GM19240 (cell line): ENCODE results near the gene PIGQ.
"Not testable (repeated sequence)": the region's sequence is repeated elsewhere in the genome, so short reads cannot be mapped to it uniquely, and the experiment has no call there.

Experiments used
- DNase-seq: peaks from one replicate; pipeline ENCODE4 v3.0.0; 2011; ENCODE audit warnings: low spot score; ENCODE audit not compliant: insufficient read length

The PIGQ gene

GRCh38 chr16:585351-585750 is 15.6 kb downstream of the PIGQ start:
- DNase-seq = no peak

- DNase-seq = no peak
Observed at GRCh38 chr16:586047-586644, 16.4 kb downstream of the PIGQ start.

- DNase-seq = no peak
Observed at GRCh38 chr16:586645-587590, 17.1 kb downstream of the PIGQ start.

- DNase-seq = no peak
Observed at GRCh38 chr16:588639-588888, 18.8 kb downstream of the PIGQ start.

DNA sequence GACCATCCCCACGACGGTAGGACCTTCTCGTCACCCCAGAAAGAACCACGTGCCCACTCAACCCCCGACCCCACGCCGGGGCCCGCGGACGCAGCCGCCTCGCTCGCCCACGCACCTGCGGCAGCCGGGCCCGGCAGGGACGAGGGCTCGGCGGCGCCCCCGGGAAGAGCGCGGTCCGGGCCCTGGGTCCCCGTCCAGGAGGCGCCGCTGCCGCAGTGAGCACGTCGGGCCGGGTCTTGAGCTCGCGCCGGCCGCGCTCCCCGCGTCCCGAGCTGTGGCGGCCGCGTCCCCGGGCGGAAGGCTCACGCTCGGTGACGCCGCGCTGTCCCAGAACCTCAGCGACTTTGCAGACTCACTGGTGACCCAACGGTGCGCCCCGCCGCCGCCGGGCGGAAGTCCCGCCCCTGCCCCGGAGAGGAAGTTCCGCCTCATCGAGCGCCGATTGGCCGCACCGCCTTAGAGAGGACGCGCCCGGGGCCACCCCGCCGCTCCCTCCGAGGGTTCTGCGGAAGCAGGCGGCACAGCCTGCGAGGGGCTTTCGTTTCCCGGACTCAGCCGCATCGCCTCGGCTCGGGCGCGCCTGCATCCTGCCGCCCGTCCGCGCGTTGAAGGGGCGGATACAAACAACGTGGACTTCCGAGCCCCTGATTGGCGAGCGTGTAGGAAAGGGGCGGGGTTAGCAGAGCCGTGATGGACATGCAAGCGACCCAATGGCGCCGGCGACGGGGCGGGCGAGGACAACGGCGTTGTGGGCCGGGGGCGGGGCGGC is 19.3 kb downstream of the PIGQ start:
- peak; percentile 83 for DNase-seq

DNA sequence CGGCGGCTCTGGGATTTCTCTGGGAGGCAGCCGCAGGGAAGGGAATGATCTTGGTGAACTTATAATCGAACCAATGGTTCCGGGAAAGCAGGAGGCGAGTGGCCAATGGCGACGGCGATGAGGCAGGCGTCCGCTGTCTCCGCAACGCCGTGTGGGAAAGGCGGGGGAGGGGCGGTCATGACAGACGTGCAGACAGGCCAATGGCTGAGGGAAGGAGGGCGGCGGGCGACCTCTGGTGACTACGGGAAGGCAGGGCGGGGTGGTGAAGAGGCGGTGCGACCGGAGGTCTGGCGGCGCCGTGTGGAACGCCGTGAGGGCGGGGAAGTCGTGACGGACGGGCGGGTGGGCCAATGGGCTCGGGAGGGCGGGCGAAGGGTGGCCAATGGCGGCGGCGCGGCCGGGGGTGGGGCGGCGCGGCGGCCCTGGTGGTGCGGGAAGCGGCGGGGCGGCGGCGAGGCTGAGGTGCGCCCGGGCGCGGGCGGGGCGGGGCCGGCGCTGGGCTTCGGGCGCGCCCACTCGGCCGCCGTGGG is 20.0 kb downstream of the PIGQ start, which contains the start of gene RAB40C:
RAB40C (plus strand) TSS at position 409 of the 530 bp plus-strand sequence. CDS start 226 bp downstream, outside the sequence.
- DNase-seq = peak; percentile 99

- no peak for DNase-seq
Observed at GRCh38 chr16:590188-590814, 20.5 kb downstream of the PIGQ start.

DNA sequence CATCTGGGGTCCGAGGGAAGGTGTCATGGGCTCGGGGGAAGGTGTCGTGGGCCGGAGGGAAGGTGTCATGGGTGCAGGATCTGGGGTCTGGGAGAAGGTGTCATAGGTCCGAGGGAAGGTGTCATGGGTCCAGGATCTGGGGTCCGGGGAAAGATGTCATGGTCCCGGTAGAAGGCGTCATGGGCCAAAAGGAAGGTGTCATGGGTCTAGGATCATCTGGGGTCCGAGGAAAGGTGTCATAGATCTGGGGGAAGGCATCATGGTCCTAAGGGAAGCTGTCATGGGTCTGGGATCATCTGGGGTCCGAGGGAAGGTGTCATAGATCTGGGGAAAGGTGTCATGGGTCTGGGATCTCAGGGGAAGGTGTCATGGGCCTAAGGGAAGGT is 21.0 kb downstream of the PIGQ start:
- no peak for DNase-seq

DNA sequence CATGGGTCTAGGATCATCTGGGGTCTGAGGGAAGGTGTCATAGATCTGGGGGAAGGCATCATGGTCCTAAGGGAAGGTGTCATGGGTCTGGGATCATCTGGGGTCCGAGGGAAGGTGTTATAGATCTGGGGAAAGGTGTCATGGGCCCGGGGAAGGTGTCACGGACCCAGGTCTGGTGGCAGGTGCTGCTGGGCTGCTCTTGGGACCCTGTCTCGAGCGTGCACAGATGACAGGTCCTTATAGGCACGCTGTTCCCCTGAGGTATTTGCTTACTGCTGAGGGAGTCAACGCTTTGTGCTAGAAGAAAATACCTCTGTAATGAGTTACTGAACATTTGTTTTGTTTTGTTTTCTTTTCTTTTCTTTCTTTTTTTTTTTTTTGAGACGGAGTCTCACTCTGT is 21.5 kb downstream of the PIGQ start:
- DNase-seq = no peak

DNA sequence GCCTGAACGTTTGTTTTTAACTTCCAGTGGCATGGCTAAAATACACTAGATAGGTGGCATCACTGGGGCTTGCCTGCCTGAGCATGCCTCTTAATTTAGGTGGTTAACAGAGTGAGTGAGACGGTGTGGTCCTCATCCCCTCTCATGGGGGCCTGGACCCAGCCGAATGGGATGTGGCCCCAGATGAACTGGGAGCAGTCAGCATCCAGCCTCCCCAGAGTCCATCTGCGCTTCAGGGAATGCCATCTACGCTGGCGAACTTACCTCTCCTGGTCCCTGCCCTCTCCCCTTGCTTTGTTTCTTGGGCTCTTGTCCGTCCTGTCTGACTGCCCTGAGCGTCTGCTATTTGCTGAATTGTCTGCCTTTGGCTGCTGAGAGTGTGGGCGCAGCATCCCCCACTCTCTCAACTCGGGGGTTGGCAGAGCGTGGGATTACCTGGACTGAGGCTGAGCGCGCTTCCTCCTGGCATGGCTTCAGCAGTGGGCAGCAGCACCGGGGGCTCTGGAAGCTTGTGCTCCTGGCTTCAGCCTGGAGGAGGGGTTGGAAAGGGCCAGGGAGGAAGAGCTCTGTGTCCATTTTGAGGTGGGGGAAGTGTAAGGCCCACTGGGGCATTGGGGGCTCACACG is 22.2 kb downstream of the PIGQ start:
- DNase-seq = no peak

DNA sequence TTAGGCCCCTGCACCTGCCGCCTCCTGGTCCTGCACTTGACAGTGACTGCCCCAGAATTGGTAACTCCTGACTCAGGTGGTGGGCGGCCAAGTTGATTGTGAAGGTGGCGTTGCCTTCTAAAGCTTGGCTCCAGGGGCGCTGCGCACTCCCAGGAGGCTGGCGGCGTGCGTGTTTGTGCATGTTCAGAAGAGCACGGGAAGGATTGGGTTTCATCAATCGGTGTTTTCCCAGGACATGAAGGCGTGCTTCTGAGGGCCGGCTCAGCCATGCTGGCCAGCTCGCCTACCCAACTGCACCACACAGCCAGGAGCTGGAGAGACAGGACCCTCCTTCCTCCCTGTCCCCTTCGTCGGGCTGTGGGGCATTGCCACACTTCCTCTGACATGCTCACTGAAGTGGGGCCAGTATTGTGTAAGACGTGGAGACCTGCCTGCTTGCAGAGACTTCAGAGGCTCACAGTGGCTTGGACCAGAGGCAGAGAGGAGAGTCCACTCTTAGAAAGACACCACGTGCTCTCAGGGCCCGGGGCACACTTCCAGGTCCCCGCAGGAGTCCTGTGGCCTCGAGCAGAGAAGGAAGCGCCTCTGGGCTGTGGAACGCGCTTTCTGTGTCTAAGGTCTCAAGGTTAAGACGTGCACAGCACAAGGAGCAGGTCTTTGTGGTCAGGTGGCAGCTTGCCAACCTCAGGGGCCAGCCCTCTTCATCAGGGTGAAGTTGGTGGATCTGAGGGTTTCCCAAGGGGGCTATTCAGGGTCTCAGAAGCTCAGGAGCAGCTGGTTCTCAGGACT is 22.9 kb downstream of the PIGQ start:
- no peak for DNase-seq

GRCh38 chr16:593406-593805 is 23.6 kb downstream of the PIGQ start:
- no peak for DNase-seq

DNA sequence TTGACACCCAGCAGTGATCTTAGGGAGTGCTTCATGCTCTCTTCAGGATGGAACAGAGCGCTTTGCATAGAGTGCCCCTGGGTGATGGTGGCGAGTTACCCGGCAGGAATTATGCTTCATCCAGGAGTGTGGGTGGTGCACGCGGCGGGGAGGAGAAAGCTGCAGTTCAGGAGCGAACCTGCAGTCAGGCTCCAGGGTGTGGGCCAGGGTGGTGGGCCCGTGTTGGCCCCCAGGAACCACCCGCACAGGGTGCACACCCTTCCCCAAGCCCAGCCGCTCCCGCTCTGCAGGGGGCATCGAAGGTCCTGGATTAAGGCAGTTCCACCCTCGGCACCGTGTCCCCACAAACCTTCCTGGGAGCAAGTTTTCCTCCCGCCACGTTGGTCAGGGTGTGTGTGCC is 24.0 kb downstream of the PIGQ start:
- no peak for DNase-seq

GRCh38 chr16:595094-595528 is 25.3 kb downstream of the PIGQ start:
- no peak for DNase-seq

- DNase-seq = no peak
Observed at GRCh38 chr16:595942-596735, 26.4 kb downstream of the PIGQ start.

GRCh38 chr16:596736-597060 is 26.9 kb downstream of the PIGQ start:
- no peak for DNase-seq

GRCh38 chr16:597655-598054 is 27.9 kb downstream of the PIGQ start:
- not testable (repeated sequence) for DNase-seq

DNA sequence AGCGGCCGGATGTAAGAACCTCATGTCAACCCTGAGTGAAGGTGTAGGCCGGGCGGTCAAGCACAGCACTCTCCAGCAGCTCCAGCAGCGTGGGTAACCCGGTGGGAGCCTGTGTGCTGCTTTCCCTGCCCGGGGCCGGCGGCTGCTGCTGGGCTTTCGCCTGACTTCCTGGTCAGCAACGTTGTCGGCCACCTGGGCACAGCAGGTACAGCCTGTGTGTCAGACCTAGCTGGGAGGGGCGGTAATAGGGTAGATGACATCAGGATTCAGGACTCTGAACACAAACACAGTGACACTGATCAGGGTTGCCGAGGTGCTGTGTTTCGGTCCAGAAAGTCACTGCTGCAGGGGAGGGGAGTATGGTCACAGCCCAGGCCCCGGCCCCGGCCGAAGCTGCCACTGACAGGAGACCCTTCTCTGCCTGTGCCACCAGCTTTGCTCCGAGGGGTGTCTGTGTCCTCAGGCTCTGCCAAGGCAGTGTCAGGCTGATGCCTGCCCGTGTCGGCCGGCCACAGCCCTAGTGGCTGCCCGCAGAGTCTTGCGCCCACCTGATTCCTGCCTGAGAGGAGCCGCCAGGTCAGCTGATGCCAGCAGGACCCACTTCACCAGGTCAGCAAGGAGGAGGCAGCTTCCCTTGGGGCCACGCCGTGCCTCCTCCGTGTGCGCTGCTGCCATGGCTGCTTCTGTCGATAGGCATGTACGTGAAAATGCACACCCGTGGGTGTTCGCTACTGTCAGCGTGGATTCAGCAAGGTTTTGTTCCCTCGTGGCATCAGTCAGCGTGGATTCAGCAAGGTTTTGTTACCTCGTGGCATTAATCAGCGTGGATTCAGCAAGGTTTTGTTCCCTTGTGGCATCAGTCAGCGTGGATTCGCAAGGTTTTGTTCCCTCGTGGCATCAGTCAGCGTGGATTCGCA is 29.3 kb downstream of the PIGQ start:
- no peak for DNase-seq
